Measurements from ENCODE around the gene GJB3.

DNA sequence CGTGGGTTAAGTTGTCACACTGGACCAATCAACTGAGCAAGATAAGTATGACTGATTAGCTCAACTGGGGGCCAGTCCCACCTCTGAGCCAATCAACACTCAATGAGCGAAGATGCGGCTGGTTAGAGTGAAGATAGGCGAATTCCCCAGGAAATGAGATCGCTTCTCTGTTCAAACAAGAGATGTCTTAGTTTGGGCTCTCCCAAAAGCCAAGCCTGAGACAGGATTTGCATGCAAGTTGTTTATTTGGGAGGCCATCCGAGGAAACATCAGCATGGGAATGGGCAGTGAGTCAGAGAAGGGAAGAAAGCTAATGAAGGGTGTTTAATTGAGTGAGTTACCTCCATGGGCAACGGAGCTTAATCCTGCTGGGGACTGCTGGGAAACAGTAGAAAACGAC lies 31.0 kb upstream of the GJB3 start:
- TF ChIP-seq, protein P1, sequence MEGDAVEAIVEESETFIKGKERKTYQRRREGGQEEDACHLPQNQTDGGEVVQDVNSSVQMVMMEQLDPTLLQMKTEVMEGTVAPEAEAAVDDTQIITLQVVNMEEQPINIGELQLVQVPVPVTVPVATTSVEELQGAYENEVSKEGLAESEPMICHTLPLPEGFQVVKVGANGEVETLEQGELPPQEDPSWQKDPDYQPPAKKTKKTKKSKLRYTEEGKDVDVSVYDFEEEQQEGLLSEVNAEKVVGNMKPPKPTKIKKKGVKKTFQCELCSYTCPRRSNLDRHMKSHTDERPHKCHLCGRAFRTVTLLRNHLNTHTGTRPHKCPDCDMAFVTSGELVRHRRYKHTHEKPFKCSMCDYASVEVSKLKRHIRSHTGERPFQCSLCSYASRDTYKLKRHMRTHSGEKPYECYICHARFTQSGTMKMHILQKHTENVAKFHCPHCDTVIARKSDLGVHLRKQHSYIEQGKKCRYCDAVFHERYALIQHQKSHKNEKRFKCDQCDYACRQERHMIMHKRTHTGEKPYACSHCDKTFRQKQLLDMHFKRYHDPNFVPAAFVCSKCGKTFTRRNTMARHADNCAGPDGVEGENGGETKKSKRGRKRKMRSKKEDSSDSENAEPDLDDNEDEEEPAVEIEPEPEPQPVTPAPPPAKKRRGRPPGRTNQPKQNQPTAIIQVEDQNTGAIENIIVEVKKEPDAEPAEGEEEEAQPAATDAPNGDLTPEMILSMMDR (IDR thresholded peaks at IDR 0.05), result no peak
- no peak for TF ChIP-seq EZH2 (IDR thresholded peaks at IDR 0.05; ENCODE audit: borderline replicate concordance, insufficient read depth, low read depth, low read length, poor library complexity, severe bottlenecking)
